Glutamatergic neuron (in vitro differentiated cells): ENCODE results near the gene NAA38. TPM values are rescaled to one million over a fixed set of nuclear protein-coding genes. Genes with fewer than 3 reads are reported as not detected.

Experiments
- DNase-seq: peaks from one replicate; pipeline ENCODE4 v3.0.0; 2022
- H3K27ac Mint-ChIP-seq: one replicate; pipeline ENCODE4 v1.8.0; 2020; ENCODE audit warnings: mild to moderate bottlenecking, mixed read lengths, inconsistent platforms; ENCODE audit not compliant: unreplicated experiment
- H3K27me3 Mint-ChIP-seq: one replicate; pipeline ENCODE4 v1.8.0; 2020; ENCODE audit warnings: mild to moderate bottlenecking, moderate library complexity, mixed read lengths, inconsistent platforms; ENCODE audit not compliant: unreplicated experiment
- H3K36me3 Mint-ChIP-seq: one replicate; pipeline ENCODE4 v1.8.0; 2020; ENCODE audit warnings: mild to moderate bottlenecking, mixed read lengths, inconsistent platforms; ENCODE audit not compliant: unreplicated experiment
- H3K4me1 Mint-ChIP-seq: one replicate; pipeline ENCODE4 v1.8.0; 2020; ENCODE audit warnings: mild to moderate bottlenecking, low read depth, mixed read lengths, inconsistent platforms; ENCODE audit not compliant: unreplicated experiment
- H3K4me3 Mint-ChIP-seq: one replicate; pipeline ENCODE4 v1.8.0; 2020; ENCODE audit warnings: mild to moderate bottlenecking, mixed read lengths, inconsistent platforms; ENCODE audit not compliant: unreplicated experiment
- H3K9me3 Mint-ChIP-seq: one replicate; pipeline ENCODE4 v1.8.0; 2020; ENCODE audit warnings: mild to moderate bottlenecking, moderate library complexity, mixed read lengths, inconsistent platforms; ENCODE audit not compliant: unreplicated experiment
- CTCF ChIP-seq: fragments of 200-600 bp; sonication (generic); IDR thresholded peaks from one replicate; pipeline ENCODE4 v1.5.0; 2021; ENCODE audit not compliant: partially characterized antibody, unreplicated experiment
- total RNA-seq: library from RNA; stranded (reverse); fragmentation: NEBNext Ultra II Directional; extraction: Animal tissue kit (Norgen Biotek cat#: 25700); gene quantifications from one replicate; pipeline ENCODE4 v1.2.1, GENCODE V29; 2021; ENCODE audit not compliant: unreplicated experiment

Gene NAA38
- total RNA-seq, 1 donor from 2014 or later: 49.7 TPM

GRCh38 chr17:7843536-7844291 lies 13.6 kb downstream of the NAA38 start:
- peaks cover 36% of the 10 kb centered on the region for H3K9me3 Mint-ChIP-seq
- TF ChIP-seq CTCF: no peak
- peak overlapping the region; percentile 99 for H3K4me3 Mint-ChIP-seq
- peaks cover 5% of the 10 kb centered on the region for H3K36me3 Mint-ChIP-seq
- peak; percentile 77 for DNase-seq
- peaks cover 30% of the 10 kb centered on the region for H3K4me1 Mint-ChIP-seq
- peaks cover 40% of the 10 kb centered on the region for H3K27me3 Mint-ChIP-seq
- peak overlapping the region; percentile 98 for H3K27ac Mint-ChIP-seq

GRCh38 chr17:7843257-7843535 lies 14.2 kb downstream of the NAA38 start:
- Mint-ChIP-seq H3K4me1 (peaks cover 32% of the 10 kb centered on the region), H3K4me3 (peak overlapping the region; percentile 99)

GRCh38 chr17:7842380-7843256 lies 14.7 kb downstream of the NAA38 start:
- Mint-ChIP-seq H3K9me3 (peaks cover 41% of the 10 kb centered on the region), H3K36me3 (peaks cover 5% of the 10 kb centered on the region), H3K27me3 (peaks cover 42% of the 10 kb centered on the region), H3K4me1 (peaks cover 32% of the 10 kb centered on the region), H3K27ac (peak overlapping the region; percentile 98), H3K4me3 (peak overlapping the region; percentile 99)
- peak; percentile 46 for DNase-seq
- no peak for TF ChIP-seq CTCF

More at GRCh38 chr17:7843257-7843535, 14.2 kb downstream of the NAA38 start:
- peaks cover 5% of the 10 kb centered on the region for H3K36me3 Mint-ChIP-seq
- H3K9me3 Mint-ChIP-seq: peaks cover 39% of the 10 kb centered on the region
- no peak for DNase-seq
- TF ChIP-seq CTCF: no peak
- peaks cover 43% of the 10 kb centered on the region for H3K27me3 Mint-ChIP-seq
- peak overlapping the region; percentile 98 for H3K27ac Mint-ChIP-seq

DNA sequence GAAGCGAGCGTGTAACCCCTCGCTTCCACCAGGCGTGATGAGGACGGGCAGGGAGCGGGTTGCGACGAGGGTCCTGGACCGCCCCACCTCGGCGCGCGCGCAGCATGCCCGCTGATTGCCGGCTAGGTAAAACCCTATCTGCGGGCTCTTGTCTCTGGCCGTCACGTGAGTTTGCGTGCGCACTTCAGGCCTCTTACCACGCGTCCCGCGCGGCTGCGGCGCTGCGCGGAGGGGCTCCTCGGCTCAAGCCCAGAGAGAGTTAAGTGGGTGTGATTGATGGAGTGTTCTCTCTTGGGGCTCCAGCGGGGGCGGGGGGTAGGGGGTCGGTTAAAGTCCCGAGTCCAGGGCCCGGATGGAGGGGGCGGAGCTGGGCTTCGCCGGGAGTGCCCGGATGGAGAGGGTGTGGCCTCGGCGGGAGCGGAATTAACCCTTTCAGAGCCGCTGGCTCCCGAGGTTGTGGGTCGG lies 15.4 kb downstream of the NAA38 start:
- Mint-ChIP-seq H3K27me3 (peaks cover 45% of the 10 kb centered on the region), H3K27ac (peak overlapping the region; percentile 98), H3K36me3 (peaks cover 5% of the 10 kb centered on the region), H3K4me1 (peaks cover 34% of the 10 kb centered on the region), H3K4me3 (peak overlapping the region; percentile 99), H3K9me3 (peaks cover 43% of the 10 kb centered on the region)
- no peak for TF ChIP-seq CTCF
- peak; percentile 99 for DNase-seq
